Psoas muscle (tissue), 8 donors: ENCODE data around the gene HECA. TPM values are rescaled to one million over a fixed set of nuclear protein-coding genes. Genes with fewer than 3 reads are reported as not detected.

Experiments
- ATAC-seq, 4 donors: fragments of 200-7000 bp; cut with Tn5 transposase; one replicate each; pipeline ENCODE4 v1.9.1; 2020; ENCODE audit warnings: moderate library complexity in 3 of 4, mild to moderate bottlenecking in 2 of 4
- DNase-seq, 2 donors: peaks; one replicate each; pipeline ENCODE4 v3.0.0-alpha.2; 2020
- H3K27ac ChIP-seq: fragments of 200-600 bp; one replicate; pipeline ENCODE4 v1.8.0; 2022
- H3K27me3 ChIP-seq, 3 donors: fragments of 200-600 bp in 1 of 3; one replicate each; pipeline versions ENCODE4 v1.6.1 to v1.8.0; 2013 to 2022; ENCODE audit warnings: low read length in 2 of 3, mild to moderate bottlenecking in 2 of 3, moderate library complexity in 1 of 3; ENCODE audit not compliant: insufficient read depth in 3 of 3
- H3K36me3 ChIP-seq, 2 donors: fragments of 200-600 bp in 1 of 2; one replicate each; pipeline versions ENCODE4 v1.6.1 to v1.8.0; 2013 to 2022; ENCODE audit warnings: low read depth in 1 of 2, mild to moderate bottlenecking in 1 of 2, moderate library complexity in 1 of 2; ENCODE audit not compliant: insufficient read depth in 1 of 2
- H3K4me1 ChIP-seq: fragments of 200-600 bp; one replicate; pipeline ENCODE4 v1.8.0; 2022
- H3K4me3 ChIP-seq: fragments of 200-600 bp; one replicate; pipeline ENCODE4 v1.8.0; 2022; ENCODE audit warnings: mild to moderate bottlenecking
- H3K9me3 ChIP-seq: fragments of 200-600 bp; one replicate; pipeline ENCODE4 v1.8.0; 2022
- WGBS, 3 donors: extraction: QIAGEN DNeasy Blood & Tissue Kit; methylation state at CpG; one replicate each; pipeline versions ENCODE4 v1.1.6 to v1.1.7; 2013; 5-methylcytosine and 5-hydroxymethylcytosine counted together
- intact Hi-C, 2 donors: fragments of 100-400 bp; cut with DNase I; formaldehyde crosslinking; loops; one replicate each; pipeline versions ENCODE4 v1.11.0 to v1.14.2; 2022
- polyA plus RNA-seq, 3 donors: library from polyadenylated mRNA; stranded (reverse); fragments of 200-250 nt; gene quantifications; one replicate each; pipeline ENCODE4 v1.2.3, GENCODE V29; 2013
- total RNA-seq, 4 donors: library from RNA; stranded (reverse); fragmentation: NEBNext Ultra II Directional in 2 of 4; extraction: Animal tissue kit (Norgen Biotek cat#: 25700) in 2 of 4; gene quantifications; one replicate each; pipeline versions ENCODE4 v1.2.1 to v1.2.4, GENCODE V29; 2021 to 2023
- TF ChIP-seq, protein P1 (sequence below): fragments of 200-600 bp; IDR thresholded peaks from one replicate; pipeline ENCODE4 v1.8.0; 2022; ENCODE audit warnings: antibody characterized with exemption
- donor health status: healthy with polysubstance abuse.
- donor health status: DM: no; HTN: no; CAD: no; lungs with moderate emphysema.
- donor health status: Bipolar disorder and iron deficiency.
- donor health status: healthy.
- donor health status: DM: yes; HTN: yes; CAD: no.
- donor health status: DM: no; HTN: no; CAD: no.
- donor health status: DM: no; HTN: no; CAD: no.
- donor health status: DM: yes; HTN: yes; CAD: no.

The HECA gene
- total and polyA plus RNA-seq, 7 donors = 4.5 to 39.7 (median 32.5) TPM

DNA sequence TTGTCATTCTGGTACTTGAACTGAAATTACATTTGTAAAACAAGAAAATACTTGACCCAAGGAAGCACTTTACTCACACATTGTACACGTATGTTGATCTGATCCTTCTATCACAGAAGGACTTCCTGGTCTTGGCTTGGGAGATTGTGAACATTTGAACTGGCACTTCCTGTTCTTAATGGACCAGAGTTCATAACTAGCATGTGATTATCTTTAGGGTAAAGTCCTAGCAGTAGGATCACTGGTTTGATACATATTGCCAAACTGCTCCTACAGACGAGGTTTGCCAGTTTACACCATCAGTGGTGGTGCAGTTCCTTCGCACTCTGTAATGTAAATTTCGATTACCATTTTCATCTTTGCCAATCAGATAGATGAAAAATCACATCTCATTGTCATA, 12.7 kb downstream of the HECA start:
- no peaks in the 10 kb centered on the region for H3K36me3 ChIP-seq
- no peak for ATAC-seq
- 76 to 91% (median 79%) methylated on average over 4 of the region's 4 CpGs for WGBS, 3 donors
- no peaks in the 10 kb centered on the region for H3K9me3 ChIP-seq
- no peak overlapping the region for H3K4me3 ChIP-seq
- no peaks in the 10 kb centered on the region for H3K27me3 ChIP-seq
- H3K27ac ChIP-seq = peak overlapping the region; percentile 60
- H3K4me1 ChIP-seq = peaks cover 81% of the 10 kb centered on the region
- no peak for DNase-seq
- intact Hi-C loops = no loop called here
- TF ChIP-seq, protein P1, sequence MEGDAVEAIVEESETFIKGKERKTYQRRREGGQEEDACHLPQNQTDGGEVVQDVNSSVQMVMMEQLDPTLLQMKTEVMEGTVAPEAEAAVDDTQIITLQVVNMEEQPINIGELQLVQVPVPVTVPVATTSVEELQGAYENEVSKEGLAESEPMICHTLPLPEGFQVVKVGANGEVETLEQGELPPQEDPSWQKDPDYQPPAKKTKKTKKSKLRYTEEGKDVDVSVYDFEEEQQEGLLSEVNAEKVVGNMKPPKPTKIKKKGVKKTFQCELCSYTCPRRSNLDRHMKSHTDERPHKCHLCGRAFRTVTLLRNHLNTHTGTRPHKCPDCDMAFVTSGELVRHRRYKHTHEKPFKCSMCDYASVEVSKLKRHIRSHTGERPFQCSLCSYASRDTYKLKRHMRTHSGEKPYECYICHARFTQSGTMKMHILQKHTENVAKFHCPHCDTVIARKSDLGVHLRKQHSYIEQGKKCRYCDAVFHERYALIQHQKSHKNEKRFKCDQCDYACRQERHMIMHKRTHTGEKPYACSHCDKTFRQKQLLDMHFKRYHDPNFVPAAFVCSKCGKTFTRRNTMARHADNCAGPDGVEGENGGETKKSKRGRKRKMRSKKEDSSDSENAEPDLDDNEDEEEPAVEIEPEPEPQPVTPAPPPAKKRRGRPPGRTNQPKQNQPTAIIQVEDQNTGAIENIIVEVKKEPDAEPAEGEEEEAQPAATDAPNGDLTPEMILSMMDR = no peak

DNA sequence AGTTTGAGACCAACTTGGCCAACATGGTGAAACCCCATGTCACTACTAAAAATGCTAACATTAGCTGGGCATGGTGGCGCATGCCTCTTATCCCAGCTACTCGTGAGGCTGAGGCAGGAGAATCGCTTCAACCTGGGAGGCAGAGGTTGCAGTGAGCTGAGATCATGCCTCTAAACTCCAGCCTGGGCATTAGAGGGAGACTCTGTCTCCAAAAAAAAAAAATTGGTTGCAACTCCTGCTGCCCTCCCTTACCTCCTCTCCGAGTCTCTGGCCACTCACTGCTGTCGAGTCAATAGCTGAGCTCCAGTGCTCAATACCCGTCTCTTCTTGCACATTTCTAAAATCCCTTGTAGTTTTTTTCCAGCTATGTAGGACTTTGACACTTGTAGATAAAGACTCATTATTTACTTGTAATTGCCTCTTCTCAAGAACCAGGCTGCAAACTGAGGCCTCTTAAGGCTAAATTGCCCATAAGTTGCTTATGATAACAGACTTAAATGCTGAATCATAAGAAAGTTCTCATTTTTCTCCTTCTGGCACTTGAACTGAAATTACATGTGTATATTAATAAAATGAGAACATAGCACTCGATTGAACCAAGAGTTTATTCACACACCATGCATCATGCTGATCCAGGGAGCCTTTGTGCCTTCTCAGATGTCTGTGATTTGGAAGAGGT, 13.8 kb downstream of the HECA start:
- Histone ChIP-seq H3K27ac (no peak overlapping the region), H3K27me3 (no peaks in the 10 kb centered on the region), H3K4me3 (no peak overlapping the region), H3K36me3 (no peaks in the 10 kb centered on the region), H3K9me3 (no peaks in the 10 kb centered on the region), H3K4me1 (peaks cover 88% of the 10 kb centered on the region)
- 60 to 81% (median 72%) methylated on average over 7 of the region's 7 CpGs for WGBS, 3 donors
- intact Hi-C loops = no loop called here
- DNase-seq (no peak), ATAC-seq (peak in 1 of 4 donors; percentile 35)
- TF ChIP-seq, protein P1 = no peak

DNA sequence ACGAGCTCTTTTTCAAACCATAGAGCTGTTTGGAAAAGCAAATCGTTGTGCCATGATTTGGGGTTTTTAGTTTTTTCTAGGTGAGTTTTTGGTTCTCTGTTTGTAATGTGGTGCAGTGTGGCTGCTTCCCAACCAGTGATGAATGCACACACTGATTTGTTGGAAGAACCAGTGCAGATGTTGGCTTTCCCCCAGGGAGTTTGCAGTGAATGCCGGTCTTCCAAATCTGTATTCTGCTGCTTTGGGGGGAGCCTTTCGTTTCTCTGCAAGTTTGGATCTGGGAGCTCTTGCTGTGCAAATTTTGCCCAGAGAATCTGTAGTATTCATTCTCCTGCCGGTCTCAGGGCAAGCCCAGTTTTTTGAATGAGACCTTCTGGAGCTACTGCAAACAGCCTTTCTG, 14.5 kb downstream of the HECA start:
- 10 to 53% (median 28%) methylated on average over 5 of the region's 5 CpGs for WGBS, 3 donors
- Histone ChIP-seq H3K27me3 (no peaks in the 10 kb centered on the region), H3K36me3 (no peaks in the 10 kb centered on the region), H3K9me3 (no peaks in the 10 kb centered on the region), H3K4me3 (peak overlapping the region; percentile 1), H3K27ac (no peak overlapping the region), H3K4me1 (peaks cover 91% of the 10 kb centered on the region)
- ATAC-seq (no peak), DNase-seq (no peak)
- TF ChIP-seq, protein P1 = no peak
- intact Hi-C loops = no loop called here

DNA sequence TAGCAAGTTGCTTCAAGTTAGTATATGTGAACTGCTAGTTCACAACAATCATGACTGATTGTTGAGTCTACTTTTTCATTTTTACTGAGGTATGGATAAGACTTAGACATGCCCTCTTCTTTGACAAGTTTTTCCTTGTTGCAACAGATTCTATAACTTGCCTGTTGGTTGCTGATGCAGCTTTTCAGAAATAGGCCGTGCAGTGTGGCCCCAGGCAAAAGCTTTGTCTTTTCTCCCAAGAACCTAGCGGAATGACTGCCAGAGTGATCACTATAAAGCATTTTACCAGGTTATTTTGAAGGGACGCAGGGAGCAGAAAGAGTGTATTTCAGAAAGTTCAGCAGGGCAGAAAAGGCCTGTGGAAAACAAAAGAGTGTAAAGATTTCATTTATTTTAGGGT, 16.0 kb downstream of the HECA start:
- no peak overlapping the region for H3K4me3 ChIP-seq
- H3K9me3 ChIP-seq = no peaks in the 10 kb centered on the region
- DNase-seq (no peak), ATAC-seq (no peak)
- H3K4me1 ChIP-seq = peaks cover 78% of the 10 kb centered on the region
- WGBS, 3 donors = 75 to 92% (median 78%) methylated on average over 3 of the region's 3 CpGs
- H3K27me3 ChIP-seq = no peaks in the 10 kb centered on the region
- intact Hi-C loops = no loop called here
- no peak overlapping the region for H3K27ac ChIP-seq
- H3K36me3 ChIP-seq = no peaks in the 10 kb centered on the region
- TF ChIP-seq, protein P1 = no peak
